HG03025 (cell line): ENCODE results near the gene LEFTY2.
"Not testable (repeated sequence)": the region's sequence is repeated elsewhere in the genome, so short reads cannot be mapped to it uniquely, and the experiment has no call there.

Experiments
- ATAC-seq: cut with Tn5 transposase; IDR thresholded peaks from one replicate; pipeline ENCODE4 v1.9.1; 2021; ENCODE audit warnings: mild to moderate bottlenecking, moderate library complexity; ENCODE audit not compliant: unreplicated experiment, low FRiP score

Gene LEFTY2

DNA sequence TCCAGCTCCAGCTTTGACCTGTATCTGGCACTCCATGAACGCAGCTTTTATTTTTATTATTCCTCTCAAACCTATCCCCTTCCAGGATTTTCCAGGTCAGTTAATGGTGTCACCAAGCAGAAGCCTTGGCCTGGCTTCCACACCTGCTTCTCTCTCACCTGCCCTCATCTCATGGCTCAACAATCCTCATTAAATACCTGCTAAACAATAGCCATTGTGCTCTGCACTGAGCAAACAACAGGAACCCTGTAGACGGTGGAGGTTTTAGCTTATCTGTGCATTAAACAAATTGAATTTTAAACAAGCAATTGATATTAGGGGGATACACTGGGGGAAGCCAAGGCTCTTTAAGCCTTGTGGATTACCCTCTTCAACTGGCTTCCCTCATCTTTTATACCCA, 32.2 kb downstream of the LEFTY2 start:
- ATAC-seq, result no peak

GRCh38 chr1:225908013-225908640, 32.9 kb downstream of the LEFTY2 start:
- ATAC-seq, result no peak

- no peak for ATAC-seq
Measured at GRCh38 chr1:225907341-225907740, 33.7 kb downstream of the LEFTY2 start.

DNA sequence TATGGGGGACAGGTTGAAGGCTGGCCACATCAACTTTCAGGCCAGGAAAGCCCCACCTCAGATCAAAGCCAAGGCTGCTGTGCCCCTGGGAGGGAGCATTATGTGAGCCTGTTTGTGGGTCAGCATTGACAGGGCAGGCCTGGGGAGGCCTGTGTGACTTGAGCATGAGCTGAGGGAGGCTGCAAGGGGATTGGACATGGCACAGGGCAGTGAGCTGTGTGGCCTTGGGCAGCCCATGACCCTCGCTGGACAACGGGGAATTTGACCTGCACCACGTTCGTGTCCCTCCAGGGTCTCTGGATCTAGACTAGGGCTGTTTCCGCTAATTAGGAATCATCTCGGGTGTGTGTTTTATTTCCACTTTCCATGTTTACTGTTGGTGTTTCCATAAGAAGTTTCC, 34.6 kb downstream of the LEFTY2 start:
- ATAC-seq, result no peak

GRCh38 chr1:225903623-225904022, 37.4 kb downstream of the LEFTY2 start:
- ATAC-seq, result no peak

DNA sequence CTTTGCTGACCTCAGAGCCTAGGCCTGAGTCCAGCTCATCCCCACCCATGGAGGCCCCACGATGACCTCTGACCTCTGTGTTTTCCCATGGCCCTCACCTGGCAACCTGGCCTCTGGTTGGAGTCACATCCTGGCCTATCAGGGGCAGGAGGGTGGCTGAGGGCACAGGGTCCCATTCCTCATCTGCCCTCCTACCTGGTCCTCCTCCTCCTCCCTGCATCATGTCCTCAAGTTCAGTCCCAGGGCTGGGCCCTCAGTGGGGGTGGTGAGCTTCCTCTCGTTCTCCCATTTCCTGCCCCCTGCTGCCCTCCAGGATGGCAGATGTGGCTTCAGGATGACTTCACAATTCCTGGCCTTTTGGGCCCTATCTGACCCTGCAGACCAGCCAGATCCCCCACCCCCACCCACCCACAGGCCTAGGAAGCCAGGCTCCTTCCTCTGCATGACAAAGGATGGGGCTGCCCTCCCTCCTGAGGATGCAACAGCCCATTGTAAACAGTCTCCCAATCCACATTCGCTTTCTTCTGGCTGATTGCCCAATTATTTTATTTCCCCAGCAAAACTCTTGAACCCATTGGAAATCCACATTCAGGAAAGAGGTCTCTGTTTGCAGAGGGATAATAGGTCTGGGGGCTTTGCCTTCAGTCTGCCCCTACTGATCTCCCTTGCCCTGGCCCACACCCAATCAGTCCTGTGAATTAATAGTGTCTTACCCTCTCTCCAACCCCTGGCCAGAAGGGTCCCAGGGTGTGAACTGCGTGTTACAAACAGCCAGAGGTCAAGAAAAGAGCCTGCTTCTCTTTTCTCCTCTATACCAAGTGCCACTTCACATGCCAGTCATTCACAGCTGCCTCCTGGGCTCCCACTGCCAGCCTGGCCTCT, 41.7 kb downstream of the LEFTY2 start:
- ATAC-seq, result no peak

- ATAC-seq, result no peak
Measured at GRCh38 chr1:225897595-225898514, 43.2 kb downstream of the LEFTY2 start.

DNA sequence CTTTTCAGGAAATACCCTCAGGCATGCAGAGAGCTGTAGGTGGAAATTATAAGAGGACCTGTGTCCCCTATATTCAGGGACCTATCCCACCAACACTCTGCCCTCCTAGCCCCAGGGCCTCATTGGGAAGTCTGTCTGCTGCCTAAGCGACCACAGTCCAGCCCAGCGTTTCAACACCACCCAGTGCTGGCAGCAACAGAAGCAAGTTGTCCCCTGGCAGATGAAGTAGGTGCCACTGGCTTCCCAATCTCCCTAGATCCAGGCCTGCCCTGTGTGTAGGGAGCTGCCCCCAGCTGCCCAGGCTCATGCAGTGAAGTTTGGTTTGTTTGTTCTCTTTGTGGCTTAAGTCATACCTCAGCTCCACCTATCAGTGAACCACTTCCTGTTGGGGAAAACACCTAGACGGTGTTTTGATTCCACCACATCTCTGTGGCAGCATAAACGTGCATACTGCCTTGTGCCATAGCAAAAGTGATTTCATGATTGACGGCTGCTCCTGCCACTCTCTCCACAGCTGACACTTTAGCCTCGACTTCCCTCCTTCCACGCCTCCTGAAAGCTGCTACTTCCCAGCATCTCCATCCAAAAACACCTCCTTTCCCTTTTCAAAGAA, 44.0 kb downstream of the LEFTY2 start:
- peak; percentile 100 for ATAC-seq

DNA sequence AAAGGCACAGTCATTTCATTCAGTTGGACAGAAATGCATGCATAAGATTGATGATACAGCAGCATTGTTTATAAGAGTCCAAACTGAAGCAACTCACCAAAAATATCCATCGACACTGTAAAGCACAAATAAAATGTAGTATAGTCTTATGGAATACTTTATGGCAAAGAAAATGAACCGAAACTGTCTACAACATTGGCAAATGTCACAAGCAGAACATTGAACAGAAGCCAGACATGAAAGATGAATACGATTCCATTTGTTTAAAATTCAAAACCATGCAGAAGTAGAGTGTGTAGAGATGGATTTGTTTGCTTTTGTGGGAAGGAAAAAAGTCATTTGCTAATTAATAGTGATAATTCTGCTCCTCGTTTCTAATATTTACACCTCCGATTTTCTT, 44.5 kb downstream of the LEFTY2 start:
- ATAC-seq, result no peak

- ATAC-seq, result no peak
Measured at GRCh38 chr1:225892307-225892706, 48.7 kb downstream of the LEFTY2 start.

- ATAC-seq, result no peak
Measured at GRCh38 chr1:225891229-225891972, 49.6 kb downstream of the LEFTY2 start.

DNA sequence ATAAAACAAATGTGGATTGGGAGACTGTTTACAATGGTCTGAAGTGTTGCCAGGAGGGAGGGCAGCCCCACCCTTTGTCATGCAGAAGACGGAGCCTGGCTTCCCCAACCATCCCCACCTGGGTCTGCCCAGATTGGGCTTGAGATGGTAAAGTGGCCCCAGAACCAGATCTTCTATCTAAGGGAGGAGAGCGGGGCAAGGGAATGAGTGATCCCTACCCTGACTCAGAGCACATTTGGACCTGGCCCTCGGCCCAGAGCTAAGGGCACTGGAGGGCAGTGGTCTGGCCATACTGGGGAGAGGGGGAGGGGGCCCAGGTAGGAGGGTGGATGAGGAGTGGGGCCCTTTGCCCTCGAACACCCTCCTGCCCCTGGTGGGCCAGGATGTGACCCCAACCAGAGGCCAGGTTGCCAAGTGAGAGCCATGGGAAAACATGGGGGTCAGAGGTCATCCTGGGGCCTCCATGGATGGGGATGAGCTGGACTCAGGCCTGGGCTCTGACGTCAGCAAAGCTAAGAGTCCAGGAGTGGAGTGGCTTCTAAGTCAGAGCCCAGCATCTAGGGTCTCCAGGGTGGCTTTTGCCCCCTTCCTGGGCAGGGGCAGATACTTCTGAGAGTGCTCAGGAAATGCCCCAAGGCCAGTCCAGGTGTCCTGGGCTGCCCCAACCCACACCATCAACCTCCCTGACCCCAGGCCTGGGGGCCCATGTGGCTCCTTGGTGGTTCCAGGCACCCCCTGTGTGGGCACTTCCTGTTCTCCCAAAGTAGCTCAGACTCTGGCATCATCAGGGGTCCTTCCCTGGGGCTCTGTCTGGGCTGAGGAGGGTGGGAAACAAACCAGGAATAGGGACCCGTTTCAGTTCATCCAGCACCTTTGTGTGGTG, 50.4 kb downstream of the LEFTY2 start:
- ATAC-seq, result no peak

GRCh38 chr1:225889743-225890142, 51.3 kb downstream of the LEFTY2 start:
- ATAC-seq, result no peak

- ATAC-seq, result no peak
Measured at GRCh38 chr1:225888898-225889601, 52.0 kb downstream of the LEFTY2 start, which contains the start of gene LEFTY1. Gene LEFTY1, minus strand, starts transcription at chr1:225889146. Its CDS starts 80 bp downstream, at chr1:225889066.

DNA sequence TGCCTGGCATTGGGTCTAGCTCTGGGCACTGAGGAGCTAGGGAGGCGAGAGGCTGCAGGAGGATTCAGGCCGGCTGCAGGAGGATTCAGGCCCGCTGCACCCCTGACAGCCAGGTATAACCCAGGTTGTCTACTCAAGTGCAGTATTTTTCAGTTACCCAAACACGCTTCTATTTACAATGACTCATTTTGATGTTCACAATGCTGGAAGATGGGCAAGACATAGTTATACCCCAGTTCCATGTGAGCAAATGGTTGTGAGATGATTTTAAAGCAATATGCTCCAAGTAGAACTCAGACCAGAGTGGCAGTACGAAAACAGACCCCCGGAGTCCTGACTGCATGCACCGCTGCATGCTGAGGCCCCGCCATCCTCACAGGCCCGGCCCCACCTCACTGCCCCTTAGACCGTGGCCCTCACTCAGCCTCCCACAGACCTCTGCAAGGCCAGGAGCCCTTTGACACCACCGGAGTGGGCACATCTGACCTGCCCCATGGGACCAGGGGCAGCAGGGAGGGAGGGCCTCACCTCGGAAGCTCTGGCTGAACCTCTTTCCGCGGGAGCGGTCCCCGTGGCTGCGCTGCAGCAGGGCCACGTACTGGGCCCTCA, 52.6 kb downstream of the LEFTY2 start:
- ATAC-seq, result no peak

DNA sequence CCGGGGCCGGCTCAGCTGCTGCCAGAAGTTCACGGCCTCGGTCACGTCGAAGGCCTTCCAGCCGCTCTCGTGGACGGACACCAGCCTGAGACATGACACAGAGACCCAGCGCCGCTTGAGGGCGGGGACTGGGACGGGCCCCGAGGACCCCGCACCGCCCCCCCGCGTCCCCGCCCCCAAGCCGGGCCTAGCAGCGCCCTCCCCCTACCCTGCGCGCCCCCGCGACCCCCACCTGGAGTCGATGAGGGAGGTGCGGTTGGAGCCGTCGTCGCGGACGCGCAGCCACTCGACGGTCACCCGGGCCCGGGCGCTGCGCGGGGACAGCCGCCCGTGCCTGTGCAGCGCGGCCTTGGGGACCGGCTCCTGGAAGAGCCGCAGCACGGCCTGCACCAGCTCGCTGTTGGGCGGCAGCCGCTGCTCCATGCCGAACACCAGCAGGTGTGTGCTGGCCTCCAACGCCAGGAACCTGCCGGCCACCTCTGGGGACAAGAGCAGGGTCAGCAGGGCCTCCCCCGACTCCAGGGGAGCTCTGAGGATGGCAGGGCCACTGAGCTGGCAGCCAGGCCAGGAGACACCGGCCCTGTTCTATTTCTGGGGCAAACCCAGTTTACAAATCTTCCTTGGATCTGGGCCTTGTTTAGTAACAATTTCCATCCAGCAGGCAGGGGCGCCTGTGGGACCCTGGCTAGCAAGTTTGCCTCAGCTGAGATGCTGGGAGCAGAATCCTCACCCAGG, 53.3 kb downstream of the LEFTY2 start:
- not testable (repeated sequence) for ATAC-seq

GRCh38 chr1:225887030-225887314, 54.0 kb downstream of the LEFTY2 start:
- ATAC-seq, result no peak
